Measurements from ENCODE around the gene WDR54.
A peak's percentile ranks its signal among the peaks of the same experiment; 100 is the strongest.

The WDR54 gene

GRCh38 chr2:74436111-74436805 lies 14.7 kb downstream of the WDR54 start:
- TF ChIP-seq CTCF (IDR thresholded peaks at IDR 0.05; ENCODE audit: low read depth, low read length, missing control alignments): no peak
- no peak for DNase-seq
- no peak overlapping the region for H3K27ac ChIP-seq
- no peaks in the 10 kb centered on the region for H3K27me3 ChIP-seq (replicated peaks)
- in situ Hi-C loops (cut with HindIII; ENCODE audit: low pct_ligation_motif_present, low sequenced_read_pairs): no loop called here
- H3K36me3 ChIP-seq (replicated peaks): peaks cover 2% of the 10 kb centered on the region
- H3K4me3 ChIP-seq (ENCODE audit: low read depth, low read length): peak overlapping the region; percentile 15

- H3K4me3 ChIP-seq (ENCODE audit: low read depth, low read length): no peak overlapping the region
- no peaks in the 10 kb centered on the region for H3K36me3 ChIP-seq (replicated peaks)
- H3K27me3 ChIP-seq (replicated peaks): no peaks in the 10 kb centered on the region
- in situ Hi-C loops (cut with HindIII; ENCODE audit: low pct_ligation_motif_present, low sequenced_read_pairs): no loop called here
- no peak overlapping the region for H3K27ac ChIP-seq
- no peak for TF ChIP-seq CTCF (IDR thresholded peaks at IDR 0.05; ENCODE audit: low read depth, low read length, missing control alignments)
- peak; percentile 48 for DNase-seq
These were observed 15.5 kb downstream of the WDR54 start for GRCh38 chr2:74436848-74437695.

- Histone ChIP-seq H3K36me3 (replicated peaks) (no peaks in the 10 kb centered on the region), H3K27me3 (replicated peaks) (no peaks in the 10 kb centered on the region), H3K27ac (no peak overlapping the region), H3K4me3 (ENCODE audit: low read depth, low read length) (no peak overlapping the region)
- TF ChIP-seq CTCF (IDR thresholded peaks at IDR 0.05; ENCODE audit: low read depth, low read length, missing control alignments): no peak
- in situ Hi-C loops (cut with HindIII; ENCODE audit: low pct_ligation_motif_present, low sequenced_read_pairs): no loop called here
- no peak for DNase-seq
These were observed 16.7 kb downstream of the WDR54 start for GRCh38 chr2:74438248-74438647.

- DNase-seq: no peak
- in situ Hi-C loops (cut with HindIII; ENCODE audit: low pct_ligation_motif_present, low sequenced_read_pairs): no loop called here
- no peaks in the 10 kb centered on the region for H3K36me3 ChIP-seq (replicated peaks)
- peak overlapping the region; percentile 66 for H3K4me3 ChIP-seq (ENCODE audit: low read depth, low read length)
- H3K27ac ChIP-seq: no peak overlapping the region
- no peak for TF ChIP-seq CTCF (IDR thresholded peaks at IDR 0.05; ENCODE audit: low read depth, low read length, missing control alignments)
- H3K27me3 ChIP-seq (replicated peaks): no peaks in the 10 kb centered on the region
These were observed 17.8 kb downstream of the WDR54 start for GRCh38 chr2:74439373-74439772.

- no peak for TF ChIP-seq CTCF (IDR thresholded peaks at IDR 0.05; ENCODE audit: low read depth, low read length, missing control alignments)
- in situ Hi-C loops (cut with HindIII; ENCODE audit: low pct_ligation_motif_present, low sequenced_read_pairs): no loop called here
- no peaks in the 10 kb centered on the region for H3K36me3 ChIP-seq (replicated peaks)
- H3K4me3 ChIP-seq (ENCODE audit: low read depth, low read length): peak overlapping the region; percentile 66
- H3K27me3 ChIP-seq (replicated peaks): no peaks in the 10 kb centered on the region
- H3K27ac ChIP-seq: peak overlapping the region; percentile 33
- no peak for DNase-seq
These were observed 18.4 kb downstream of the WDR54 start for GRCh38 chr2:74439803-74440377.
